Activated B cell treated with CpG ODN at 0.5 μM for 24 hours (primary cell): ENCODE data around the gene SSPN. TPM values are rescaled to one million over a fixed set of nuclear protein-coding genes. Genes with fewer than 3 reads are reported as not detected.

Experiments used
- ATAC-seq: fragments of 200-7000 bp; cut with Tn5 transposase; one replicate; pipeline ENCODE4 v1.10.0; 2021; ENCODE audit warnings: low read depth, mild to moderate bottlenecking, moderate library complexity
- CTCF ChIA-PET: fragments of 350-600 bp; sonication (Branson Sonifier 250); formaldehyde crosslinking; loops from one replicate; lab custom pipeline; 2021; ENCODE audit warnings: antibody characterized with exemption; lab: Charles Lee
- POLR2A ChIA-PET: fragments of 350-600 bp; sonication (Branson Sonifier 250); formaldehyde crosslinking; loops from one replicate; lab custom pipeline; 2021; ENCODE audit warnings: antibody characterized with exemption; lab: Charles Lee
- DNase-seq: peaks from one replicate; pipeline ENCODE4 v3.0.0; 2022
- H3K27ac Mint-ChIP-seq: one replicate; pipeline ENCODE4 v1.8.0; 2020; ENCODE audit warnings: mixed read lengths
- H3K27me3 Mint-ChIP-seq: one replicate; pipeline ENCODE4 v1.8.0; 2021; ENCODE audit warnings: mixed read lengths
- H3K36me3 Mint-ChIP-seq: one replicate; pipeline ENCODE4 v1.8.0; 2021; ENCODE audit warnings: low read depth, mixed read lengths
- H3K4me1 Mint-ChIP-seq: one replicate; pipeline ENCODE4 v1.8.0; 2021; ENCODE audit warnings: mixed read lengths
- H3K4me3 Mint-ChIP-seq: one replicate; pipeline ENCODE4 v1.8.0; 2020; ENCODE audit warnings: mild to moderate bottlenecking, mixed read lengths
- H3K9me3 Mint-ChIP-seq: one replicate; pipeline ENCODE4 v1.8.0; 2020; ENCODE audit warnings: mixed read lengths
- CTCF ChIP-seq: fragments of 200-600 bp; IDR thresholded peaks from one replicate; pipeline ENCODE4 v1.8.0; 2022; ENCODE audit warnings: antibody characterized with exemption, mild to moderate bottlenecking
- intact Hi-C: fragments of 100-400 bp; cut with micrococcal nuclease; formaldehyde crosslinking; loops from one replicate; pipeline ENCODE4 v1.15.1; 2024
- total RNA-seq: library from RNA; stranded (reverse); gene quantifications from 2 replicates; pipeline ENCODE4 v1.2.3, GENCODE V29; 2022

SSPN gene
- total RNA-seq, 1 donor from 2014 or later: 3.0 TPM

- POLR2A ChIA-PET: no interaction called here
- H3K4me1 Mint-ChIP-seq: peaks cover 4% of the 10 kb centered on the region
- H3K9me3 Mint-ChIP-seq: no peaks in the 10 kb centered on the region
- H3K27me3 Mint-ChIP-seq: no peaks in the 10 kb centered on the region
- H3K36me3 Mint-ChIP-seq: no peaks in the 10 kb centered on the region
- intact Hi-C loops: no loop called here
- TF ChIP-seq CTCF: no peak
- DNase-seq (no peak), ATAC-seq (no peak)
- no peak overlapping the region for H3K27ac Mint-ChIP-seq
- no peak overlapping the region for H3K4me3 Mint-ChIP-seq
- CTCF ChIA-PET: no interaction called here
These were observed 70.2 kb downstream of the SSPN start for GRCh38 chr12:26265606-26266005.

- H3K9me3 Mint-ChIP-seq: no peaks in the 10 kb centered on the region
- no peaks in the 10 kb centered on the region for H3K36me3 Mint-ChIP-seq
- peaks cover 7% of the 10 kb centered on the region for H3K4me1 Mint-ChIP-seq
- POLR2A ChIA-PET: no interaction called here
- no peak for TF ChIP-seq CTCF
- no peaks in the 10 kb centered on the region for H3K27me3 Mint-ChIP-seq
- intact Hi-C loops: no loop called here
- CTCF ChIA-PET: no interaction called here
- H3K27ac Mint-ChIP-seq: no peak overlapping the region
- DNase-seq (no peak), ATAC-seq (no peak)
- H3K4me3 Mint-ChIP-seq: no peak overlapping the region
These were observed 71.5 kb downstream of the SSPN start for GRCh38 chr12:26266881-26267280.

GRCh38 chr12:26268841-26269561 lies 73.6 kb downstream of the SSPN start:
- TF ChIP-seq CTCF: no peak
- Mint-ChIP-seq H3K27ac (no peak overlapping the region), H3K36me3 (no peaks in the 10 kb centered on the region), H3K9me3 (no peaks in the 10 kb centered on the region), H3K27me3 (no peaks in the 10 kb centered on the region), H3K4me1 (peaks cover 18% of the 10 kb centered on the region), H3K4me3 (no peak overlapping the region)
- DNase-seq: no peak
- intact Hi-C loops: no loop called here
- ChIA-PET POLR2A (no interaction called here), CTCF (no interaction called here)
- no peak for ATAC-seq

GRCh38 chr12:26269562-26270284 lies 74.3 kb downstream of the SSPN start:
- Mint-ChIP-seq H3K36me3 (no peaks in the 10 kb centered on the region), H3K9me3 (no peaks in the 10 kb centered on the region), H3K4me3 (no peak overlapping the region), H3K27me3 (no peaks in the 10 kb centered on the region), H3K27ac (no peak overlapping the region), H3K4me1 (peaks cover 26% of the 10 kb centered on the region)
- intact Hi-C loops: loop anchor here (5.0 kb wide), 1 partner anchor 72 kb away; the partner anchor contains the start of gene SSPN
- no peak for TF ChIP-seq CTCF
- CTCF ChIA-PET: no interaction called here
- POLR2A ChIA-PET: no interaction called here
- ATAC-seq: no peak
- DNase-seq: no peak

GRCh38 chr12:26271024-26271423 lies 75.7 kb downstream of the SSPN start:
- Mint-ChIP-seq H3K9me3 (no peaks in the 10 kb centered on the region), H3K36me3 (no peaks in the 10 kb centered on the region), H3K4me3 (no peak overlapping the region), H3K27me3 (no peaks in the 10 kb centered on the region), H3K27ac (no peak overlapping the region), H3K4me1 (peaks cover 36% of the 10 kb centered on the region)
- POLR2A ChIA-PET: interaction anchor here (1.0 kb wide), 1 partner anchor 28 kb away, joined by 3 read pairs; no protein-coding TSS in a partner anchor
- TF ChIP-seq CTCF: no peak
- CTCF ChIA-PET: interaction anchor here (1.3 kb wide), 1 partner anchor 174 kb away, joined by 3 read pairs; no protein-coding TSS in a partner anchor
- intact Hi-C loops: loop anchor here (5.0 kb wide), 1 partner anchor 74 kb away; the partner anchor contains the start of gene SSPN
- no peak for DNase-seq
- ATAC-seq: no peak
